Keratinocyte (primary cell): Measurements from ENCODE around the gene SH3PXD2A. TPM values are rescaled to one million over a fixed set of nuclear protein-coding genes. Genes with fewer than 3 reads are reported as not detected.

Experiments
- DNase-seq: peaks from one replicate; pipeline ENCODE4 v3.0.0-alpha.2; 2011; ENCODE audit warnings: low read depth, missing footprints, low spot score
- FAIRE-seq: peaks from 2 replicates; lab custom pipeline; 2011; peaks lifted over from hg19 to GRCh38; lab: Jason Lieb, UNC
- H2AFZ ChIP-seq: 2 replicates; pipeline ENCODE4 v1.6.0; 2012; ENCODE audit warnings: low read length, control low read depth, inconsistent platforms; ENCODE audit not compliant: control insufficient read depth
- H3K27ac ChIP-seq: 2 replicates; pipeline ENCODE4 v1.5.1; 2011; ENCODE audit warnings: low read length; ENCODE audit not compliant: control insufficient read depth, insufficient read depth
- H3K27me3 ChIP-seq: 3 replicates; pipeline ENCODE4 v1.6.0; 2011; ENCODE audit warnings: low read length; ENCODE audit not compliant: control insufficient read depth, insufficient read depth; ENCODE audit errors: extremely low read depth
- H3K36me3 ChIP-seq, 2 experiments: 2 replicates in 1 of 2; 3 replicates in 1 of 2; pipeline ENCODE4 v1.5.1; 2011; ENCODE audit warnings: low read length in 2 of 2, mild to moderate bottlenecking in 1 of 2; ENCODE audit not compliant: control insufficient read depth in 2 of 2, insufficient read depth in 2 of 2; ENCODE audit errors: extremely low read depth in 1 of 2
- H3K4me1 ChIP-seq: 3 replicates; pipeline ENCODE4 v1.5.1; 2011; ENCODE audit warnings: low read length; ENCODE audit not compliant: control insufficient read depth, insufficient read depth; ENCODE audit errors: extremely low read depth
- H3K4me2 ChIP-seq: 3 replicates; pipeline ENCODE4 v1.6.0; 2011; ENCODE audit warnings: low read depth, low read length; ENCODE audit not compliant: control insufficient read depth, insufficient read depth; ENCODE audit errors: extremely low read depth
- H3K4me3 ChIP-seq, 3 experiments: fragments of 200-600 bp in 1 of 3; sonication (generic) in 1 of 3; 2 replicates in 2 of 3; 3 replicates in 1 of 3; pipeline ENCODE4 v1.5.1; 2011 to 2016; ENCODE audit warnings: low read length in 3 of 3, mild to moderate bottlenecking in 3 of 3, control low read depth in 2 of 3, inconsistent platforms in 1 of 3, low read depth in 1 of 3, mixed read lengths in 1 of 3, mixed run types in 1 of 3, moderate library complexity in 1 of 3; ENCODE audit not compliant: control insufficient read depth in 2 of 3, insufficient read depth in 2 of 3; ENCODE audit errors: extremely low read depth in 1 of 3
- H3K79me2 ChIP-seq: 2 replicates; pipeline ENCODE4 v1.6.0; 2012; ENCODE audit warnings: low read length; ENCODE audit not compliant: control insufficient read depth, insufficient read depth
- H3K9ac ChIP-seq: 3 replicates; pipeline ENCODE4 v1.6.0; 2011; ENCODE audit warnings: low read length; ENCODE audit not compliant: control insufficient read depth, insufficient read depth; ENCODE audit errors: extremely low read depth
- H3K9me1 ChIP-seq: 3 replicates; pipeline ENCODE4 v1.6.0; 2011; ENCODE audit warnings: low read length; ENCODE audit not compliant: control insufficient read depth, insufficient read depth; ENCODE audit errors: extremely low read depth
- H3K9me3 ChIP-seq: 2 replicates; pipeline ENCODE4 v1.5.1; 2012; ENCODE audit warnings: low read depth, low read length; ENCODE audit not compliant: control insufficient read depth
- H4K20me1 ChIP-seq: 3 replicates; pipeline ENCODE4 v1.6.0; 2011; ENCODE audit warnings: low read length; ENCODE audit not compliant: control insufficient read depth, insufficient read depth; ENCODE audit errors: extremely low read depth
- CTCF ChIP-seq, 3 experiments: IDR thresholded peaks in 1 of 3; conservative IDR thresholded peaks in 1 of 3; optimal IDR thresholded peaks in 1 of 3; 2 replicates in 2 of 3; 3 replicates in 1 of 3; pipeline versions ENCODE3 to v1.5.1; 2011; ENCODE audit warnings: low read length in 3 of 3, mild to moderate bottlenecking in 3 of 3, moderate library complexity in 2 of 3, control low read depth in 1 of 3, inconsistent platforms in 1 of 3; ENCODE audit not compliant: insufficient read depth in 2 of 3; ENCODE audit errors: extremely low read depth in 1 of 3
- EZH2 ChIP-seq: IDR thresholded peaks from one replicate; pipeline ENCODE4 v1.6.1; 2012; ENCODE audit warnings: inconsistent platforms, mild to moderate bottlenecking, low read length, moderate library complexity
- dilution Hi-C: fragments of 300-500 bp; cut with MboI; formaldehyde crosslinking; loops from one replicate; pipeline ENCODE4 v1.7.0; 2020; ENCODE audit warnings: low sequenced_read_pairs; ENCODE audit not compliant: extremely low pct_ligation_motif_present
- polyA plus RNA-seq, 5 experiments: library from polyadenylated mRNA; depleted of rRNA in 3 of 5; stranded (reverse) in 3 of 5; stranded (forward) in 1 of 5; unstranded in 1 of 5; fragments of >200 nt; gene quantifications; 1 replicate in 1 of 5; 2 replicates in 3 of 5; 3 replicates in 1 of 5; pipeline versions ENCODE4 v1.2.1 to v1.2.3, GENCODE V29; 2011 to 2012; ENCODE audit warnings: missing spikeins in 2 of 5, low read depth in 1 of 5, low replicate concordance in 1 of 5

Gene SH3PXD2A
- polyA plus RNA-seq, 1 donor (not counting 4 experiments of a cell fraction or from before 2014, with no cell fraction given): 33.9 TPM

GRCh38 chr10:103759100-103759781 lies 96.1 kb downstream of the SH3PXD2A start:
- TF ChIP-seq CTCF (optimal IDR thresholded peaks at IDR 0.05 in 1 of 3, IDR thresholded peaks at IDR 0.05 in 1 of 3, conservative IDR thresholded peaks at IDR 0.05 in 1 of 3; ENCODE audit: extremely low read depth in 1 of 3, insufficient read depth in 2 of 3, low read length in 3 of 3): no peak
- TF ChIP-seq EZH2: no peak
- peaks cover 22 to 44% of the 10 kb centered on the region in 2 experiments for H3K36me3 ChIP-seq
- no peaks in the 10 kb centered on the region for H3K27me3 ChIP-seq
- H4K20me1 ChIP-seq: peaks cover 4% of the 10 kb centered on the region
- no peak overlapping the region for H3K4me3 ChIP-seq
- H3K27ac ChIP-seq: peak overlapping the region; percentile 80
- DNase-seq: no peak
- no peak overlapping the region for H2AFZ ChIP-seq
- peak overlapping the region; percentile 53 for H3K9ac ChIP-seq
- peak overlapping the region; percentile 67 for H3K4me2 ChIP-seq
- peaks cover 3% of the 10 kb centered on the region for H3K9me1 ChIP-seq
- H3K4me1 ChIP-seq: peaks cover 81% of the 10 kb centered on the region
- dilution Hi-C loops: no loop called here
- FAIRE-seq: peak; percentile 85
- H3K9me3 ChIP-seq: no peaks in the 10 kb centered on the region
- H3K79me2 ChIP-seq: peaks cover 58% of the 10 kb centered on the region

GRCh38 chr10:103758294-103758681 lies 97.1 kb downstream of the SH3PXD2A start:
- no peaks in the 10 kb centered on the region for H3K9me1 ChIP-seq
- FAIRE-seq (peak; percentile 85), DNase-seq (no peak)
- dilution Hi-C loops: no loop called here
- H2AFZ ChIP-seq: no peak overlapping the region
- H3K79me2 ChIP-seq: peaks cover 57% of the 10 kb centered on the region
- H3K4me2 ChIP-seq: peak overlapping the region; percentile 67
- H3K36me3 ChIP-seq: peaks cover 15 to 44% of the 10 kb centered on the region in 2 experiments
- no peak for TF ChIP-seq EZH2
- TF ChIP-seq CTCF (optimal IDR thresholded peaks at IDR 0.05 in 1 of 3, IDR thresholded peaks at IDR 0.05 in 1 of 3, conservative IDR thresholded peaks at IDR 0.05 in 1 of 3; ENCODE audit: extremely low read depth in 1 of 3, insufficient read depth in 2 of 3, low read length in 3 of 3): no peak
- H3K4me1 ChIP-seq: peaks cover 71% of the 10 kb centered on the region
- peak overlapping the region; percentile 80 for H3K27ac ChIP-seq
- peaks cover 4% of the 10 kb centered on the region for H4K20me1 ChIP-seq
- no peaks in the 10 kb centered on the region for H3K9me3 ChIP-seq
- no peaks in the 10 kb centered on the region for H3K27me3 ChIP-seq
- H3K4me3 ChIP-seq: peak overlapping the region in 1 of 3 experiments; percentile 15
- H3K9ac ChIP-seq: peak overlapping the region; percentile 44
